HT-29 (cell line): Measurements from ENCODE around the gene UFSP1. TPM values are rescaled to one million over a fixed set of nuclear protein-coding genes. Genes with fewer than 3 reads are reported as not detected.

Experiments used
- DNase-seq: peaks from one replicate; pipeline ENCODE4 v3.0.0-alpha.2; 2015; ENCODE audit warnings: low spot score
- total RNA-seq: library from RNA; depleted of rRNA; stranded (reverse); fragments of >200 nt; shearing (Covaris generic); gene quantifications from 2 replicates; pipeline ENCODE4 v1.2.3, GENCODE V29; 2014

UFSP1 gene
- total RNA-seq, 1 experiment from 2014 or later, result 30.4 TPM

- DNase-seq, result peak; percentile 32
Observed at GRCh38 chr7:100895956-100896731, 6.6 kb upstream of the UFSP1 start.

- no peak for DNase-seq
Observed at GRCh38 chr7:100895701-100895955, 6.1 kb upstream of the UFSP1 start, which contains the start of gene ACHE. Gene ACHE (minus strand): TSS chr7:100895888. CDS start chr7:100894232, 1,656 bp downstream.

GRCh38 chr7:100894860-100895700, 5.6 kb upstream of the UFSP1 start:
- peak; percentile 34 for DNase-seq

- no peak for DNase-seq
Observed at GRCh38 chr7:100893910-100894721, 4.6 kb upstream of the UFSP1 start.

- DNase-seq, result no peak
Observed at GRCh38 chr7:100893318-100893895, 3.9 kb upstream of the UFSP1 start.

GRCh38 chr7:100892364-100893317, 3.1 kb upstream of the UFSP1 start:
- no peak for DNase-seq

- no peak for DNase-seq
Observed at GRCh38 chr7:100891568-100892247, 2.2 kb upstream of the UFSP1 start.

- no peak for DNase-seq
Observed at GRCh38 chr7:100890653-100891567, 1.4 kb upstream of the UFSP1 start.

GRCh38 chr7:100888291-100888987, 1.1 kb downstream of the UFSP1 start:
- peak; percentile 36 for DNase-seq

GRCh38 chr7:100887516-100888290, 1.8 kb downstream of the UFSP1 start:
- peak; percentile 45 for DNase-seq

- DNase-seq, result no peak
Observed at GRCh38 chr7:100886936-100887515, 2.5 kb downstream of the UFSP1 start.

- DNase-seq, result no peak
Observed at GRCh38 chr7:100886142-100886935, 3.2 kb downstream of the UFSP1 start.

- no peak for DNase-seq
Observed at GRCh38 chr7:100885440-100886141, 3.9 kb downstream of the UFSP1 start.

- no peak for DNase-seq
Observed at GRCh38 chr7:100884736-100885439, 4.6 kb downstream of the UFSP1 start.
